Measurements from ENCODE around the gene RPS3A. TPM values are rescaled to one million over a fixed set of nuclear protein-coding genes. Genes with fewer than 3 reads are reported as not detected.
A peak's percentile ranks its signal among the peaks of the same experiment; 100 is the strongest.
"Not testable (repeated sequence)": the region's sequence is repeated elsewhere in the genome, so short reads cannot be mapped to it uniquely, and the experiment has no call there.

The RPS3A gene
- polyA plus RNA-seq, 1 donor: 3,930 TPM

- DNase-seq: no peak
These were observed 6.1 kb downstream of the RPS3A start for GRCh38 chr4:151105454-151106032.

- no peak for DNase-seq
These were observed 7.6 kb downstream of the RPS3A start for GRCh38 chr4:151107063-151107462.

GRCh38 chr4:151110236-151110635 is 10.8 kb downstream of the RPS3A start:
- DNase-seq: no peak

GRCh38 chr4:151114338-151114737 is 14.9 kb downstream of the RPS3A start:
- no peak for DNase-seq

GRCh38 chr4:151114986-151115385 is 15.6 kb downstream of the RPS3A start:
- no peak for DNase-seq

GRCh38 chr4:151117371-151117962 is 18.0 kb downstream of the RPS3A start:
- DNase-seq: peak; percentile 74

- DNase-seq: no peak
These were observed 30.4 kb downstream of the RPS3A start for GRCh38 chr4:151129796-151130195.

GRCh38 chr4:151133311-151133710 is 33.9 kb downstream of the RPS3A start:
- no peak for DNase-seq

- DNase-seq: not testable (repeated sequence)
These were observed 36.6 kb downstream of the RPS3A start for GRCh38 chr4:151136048-151136447.

- no peak for DNase-seq
These were observed 40.4 kb downstream of the RPS3A start for GRCh38 chr4:151139814-151140213.

GRCh38 chr4:151142758-151143157 is 43.3 kb downstream of the RPS3A start:
- no peak for DNase-seq

GRCh38 chr4:151143162-151143561 is 43.7 kb downstream of the RPS3A start:
- DNase-seq: no peak

GRCh38 chr4:151143811-151144210 is 44.4 kb downstream of the RPS3A start:
- no peak for DNase-seq

- no peak for DNase-seq
These were observed 45.1 kb downstream of the RPS3A start for GRCh38 chr4:151144329-151145072.

GRCh38 chr4:151147000-151147399 is 47.6 kb downstream of the RPS3A start:
- DNase-seq: no peak

- no peak for DNase-seq
These were observed 48.8 kb downstream of the RPS3A start for GRCh38 chr4:151148261-151148660.

- no peak for DNase-seq
These were observed 51.6 kb downstream of the RPS3A start for GRCh38 chr4:151150821-151151580.

- DNase-seq: no peak
These were observed 52.6 kb downstream of the RPS3A start for GRCh38 chr4:151152028-151152427.

GRCh38 chr4:151153585-151153984 is 54.2 kb downstream of the RPS3A start:
- DNase-seq: no peak
